Nephron (organoid): ENCODE results near the gene ACOXL.

Source experiments
- H3K27ac Mint-ChIP-seq, 3 experiments: 2 replicates each; pipeline ENCODE4 v1.8.0; 2020; ENCODE audit warnings: mixed read lengths in 3 of 3, mild to moderate bottlenecking in 2 of 3, moderate library complexity in 1 of 3
- H3K27me3 Mint-ChIP-seq: 2 replicates; pipeline ENCODE4 v1.8.0; 2021; ENCODE audit warnings: low read depth, mild to moderate bottlenecking, moderate library complexity, mixed read lengths
- H3K36me3 Mint-ChIP-seq: 2 replicates; pipeline ENCODE4 v1.8.0; 2020; ENCODE audit warnings: low read depth, mixed read lengths
- H3K4me1 Mint-ChIP-seq: 2 replicates; pipeline ENCODE4 v1.8.0; 2020; ENCODE audit warnings: mixed read lengths
- H3K4me3 Mint-ChIP-seq, 3 experiments: 2 replicates each; pipeline ENCODE4 v1.8.0; 2020; ENCODE audit warnings: mild to moderate bottlenecking in 3 of 3, mixed read lengths in 3 of 3, moderate library complexity in 2 of 3
- H3K9me3 Mint-ChIP-seq: 2 replicates; pipeline ENCODE4 v1.8.0; 2020; ENCODE audit warnings: mixed read lengths
- TF ChIP-seq, protein P1 (sequence below), 3 experiments: fragments of 200-600 bp; sonication (generic); IDR thresholded peaks; one replicate each; pipeline ENCODE4 v1.5.0; 2021; ENCODE audit warnings: antibody characterized with exemption in 3 of 3; ENCODE audit not compliant: unreplicated experiment in 3 of 3

Gene ACOXL

DNA sequence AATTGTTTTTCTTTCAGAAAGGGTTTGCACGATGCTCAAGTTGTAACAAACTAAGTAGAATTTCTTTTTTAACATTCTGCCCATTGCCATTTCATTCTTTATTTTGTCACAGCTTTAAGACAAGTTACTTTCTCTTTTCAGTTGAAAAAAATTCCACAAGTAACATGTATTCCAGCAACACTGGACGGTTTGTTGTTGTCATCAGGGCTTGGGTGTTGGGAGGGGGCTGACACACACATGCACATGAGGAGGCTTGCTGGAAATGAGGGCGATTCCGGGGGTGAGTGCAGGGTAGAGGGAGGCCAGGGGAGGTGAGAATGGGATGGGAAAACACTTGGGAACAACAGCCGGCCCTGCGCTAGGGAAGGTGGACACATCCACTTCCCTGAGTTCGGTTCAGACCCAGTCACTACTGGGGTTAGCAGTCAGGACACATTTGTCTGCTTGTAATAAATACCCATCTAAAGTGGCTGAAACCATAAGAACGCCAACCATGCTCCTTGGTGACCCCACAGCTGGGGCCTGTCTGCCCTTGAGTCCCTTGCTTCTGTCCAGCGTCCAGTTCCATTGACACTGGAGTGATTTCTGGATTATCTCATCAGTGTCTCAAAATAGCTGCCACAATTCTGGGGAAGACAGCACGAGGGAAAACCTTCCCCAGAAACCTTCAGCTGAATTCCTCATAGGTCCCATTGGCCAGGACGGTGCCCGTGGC is 246.5 kb downstream of the ACOXL start:
- TF ChIP-seq, protein P1, sequence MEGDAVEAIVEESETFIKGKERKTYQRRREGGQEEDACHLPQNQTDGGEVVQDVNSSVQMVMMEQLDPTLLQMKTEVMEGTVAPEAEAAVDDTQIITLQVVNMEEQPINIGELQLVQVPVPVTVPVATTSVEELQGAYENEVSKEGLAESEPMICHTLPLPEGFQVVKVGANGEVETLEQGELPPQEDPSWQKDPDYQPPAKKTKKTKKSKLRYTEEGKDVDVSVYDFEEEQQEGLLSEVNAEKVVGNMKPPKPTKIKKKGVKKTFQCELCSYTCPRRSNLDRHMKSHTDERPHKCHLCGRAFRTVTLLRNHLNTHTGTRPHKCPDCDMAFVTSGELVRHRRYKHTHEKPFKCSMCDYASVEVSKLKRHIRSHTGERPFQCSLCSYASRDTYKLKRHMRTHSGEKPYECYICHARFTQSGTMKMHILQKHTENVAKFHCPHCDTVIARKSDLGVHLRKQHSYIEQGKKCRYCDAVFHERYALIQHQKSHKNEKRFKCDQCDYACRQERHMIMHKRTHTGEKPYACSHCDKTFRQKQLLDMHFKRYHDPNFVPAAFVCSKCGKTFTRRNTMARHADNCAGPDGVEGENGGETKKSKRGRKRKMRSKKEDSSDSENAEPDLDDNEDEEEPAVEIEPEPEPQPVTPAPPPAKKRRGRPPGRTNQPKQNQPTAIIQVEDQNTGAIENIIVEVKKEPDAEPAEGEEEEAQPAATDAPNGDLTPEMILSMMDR (IDR thresholded peaks at IDR 0.05; ENCODE audit: unreplicated experiment in 3 of 3) = no peak
- H3K27me3 Mint-ChIP-seq = peaks cover 3% of the 10 kb centered on the region
- peak overlapping the region in 2 of 3 experiments; percentile 16 for H3K27ac Mint-ChIP-seq
- peaks cover 9% of the 10 kb centered on the region for H3K4me1 Mint-ChIP-seq
- no peak overlapping the region for H3K4me3 Mint-ChIP-seq
- H3K9me3 Mint-ChIP-seq = no peaks in the 10 kb centered on the region
- H3K36me3 Mint-ChIP-seq = no peaks in the 10 kb centered on the region

- Mint-ChIP-seq H3K4me1 (peaks cover 14% of the 10 kb centered on the region), H3K27ac (no peak overlapping the region), H3K27me3 (peaks cover 3% of the 10 kb centered on the region), H3K9me3 (no peaks in the 10 kb centered on the region), H3K36me3 (no peaks in the 10 kb centered on the region), H3K4me3 (no peak overlapping the region)
- TF ChIP-seq, protein P1 (IDR thresholded peaks at IDR 0.05; ENCODE audit: unreplicated experiment in 3 of 3) = no peak
Measured at GRCh38 chr2:110979471-110980338, 247.3 kb downstream of the ACOXL start.

GRCh38 chr2:110980339-110981062 is 248.1 kb downstream of the ACOXL start:
- H3K4me3 Mint-ChIP-seq = no peak overlapping the region
- H3K27me3 Mint-ChIP-seq = peaks cover 3% of the 10 kb centered on the region
- no peaks in the 10 kb centered on the region for H3K36me3 Mint-ChIP-seq
- H3K9me3 Mint-ChIP-seq = no peaks in the 10 kb centered on the region
- TF ChIP-seq, protein P1 (IDR thresholded peaks at IDR 0.05; ENCODE audit: unreplicated experiment in 3 of 3) = no peak
- no peak overlapping the region for H3K27ac Mint-ChIP-seq
- peaks cover 22% of the 10 kb centered on the region for H3K4me1 Mint-ChIP-seq

- TF ChIP-seq, protein P1 (IDR thresholded peaks at IDR 0.05; ENCODE audit: unreplicated experiment in 3 of 3) = no peak
- Mint-ChIP-seq H3K27me3 (peaks cover 3% of the 10 kb centered on the region), H3K4me3 (no peak overlapping the region), H3K27ac (peak overlapping the region in 2 of 3 experiments; percentile 58 to 90), H3K4me1 (peaks cover 22% of the 10 kb centered on the region), H3K9me3 (peaks cover 6% of the 10 kb centered on the region), H3K36me3 (no peaks in the 10 kb centered on the region)
Measured at GRCh38 chr2:110983133-110983532, 250.8 kb downstream of the ACOXL start.

- peaks cover 4% of the 10 kb centered on the region for H3K36me3 Mint-ChIP-seq
- peaks cover 3% of the 10 kb centered on the region for H3K27me3 Mint-ChIP-seq
- peaks cover 22% of the 10 kb centered on the region for H3K4me1 Mint-ChIP-seq
- peak overlapping the region in 1 of 3 experiments; percentile 2 for H3K27ac Mint-ChIP-seq
- no peak overlapping the region for H3K4me3 Mint-ChIP-seq
- peaks cover 14% of the 10 kb centered on the region for H3K9me3 Mint-ChIP-seq
- TF ChIP-seq, protein P1 (IDR thresholded peaks at IDR 0.05; ENCODE audit: unreplicated experiment in 3 of 3) = no peak
Measured at GRCh38 chr2:110984694-110985490, 252.5 kb downstream of the ACOXL start.
